ACC112 (cell line): ENCODE results near the gene JMJD1C.

Experiments
- H2AFZ ChIP-seq: fragments of 200-600 bp; sonication (generic); one replicate; pipeline ENCODE4 v1.6.0; 2017; ENCODE audit warnings: antibody characterized with exemption, low read length; ENCODE audit not compliant: unreplicated experiment
- H3K27ac ChIP-seq: fragments of 200-600 bp; sonication (generic); 2 replicates; pipeline ENCODE4 v1.5.1; 2014; ENCODE audit warnings: low read depth, mild to moderate bottlenecking, antibody characterized with exemption, low read length, moderate library complexity
- H3K27me3 ChIP-seq: fragments of 200-600 bp; sonication (generic); 2 replicates; pipeline ENCODE4 v1.6.1; 2014; ENCODE audit warnings: mild to moderate bottlenecking, antibody characterized with exemption, low read length, moderate library complexity, mixed read lengths; ENCODE audit not compliant: insufficient read depth
- H3K36me3 ChIP-seq: fragments of 200-600 bp; sonication (generic); 2 replicates; pipeline ENCODE4 v1.6.1; 2016; ENCODE audit warnings: mild to moderate bottlenecking, antibody characterized with exemption, low read length, moderate library complexity, mixed read lengths; ENCODE audit not compliant: insufficient read depth
- H3K4me1 ChIP-seq: fragments of 200-600 bp; sonication (generic); one replicate; pipeline ENCODE4 v1.6.1; 2016; ENCODE audit warnings: low read length, mixed read lengths; ENCODE audit not compliant: insufficient read depth, unreplicated experiment, control insufficient read depth
- H3K4me3 ChIP-seq: fragments of 200-600 bp; sonication (generic); 2 replicates; pipeline ENCODE4 v1.5.1; 2014; ENCODE audit warnings: mild to moderate bottlenecking, low read depth, low read length
- H3K79me2 ChIP-seq: fragments of 200-600 bp; sonication (generic); one replicate; pipeline ENCODE4 v1.6.0; 2016; ENCODE audit warnings: low read length; ENCODE audit not compliant: control insufficient read depth, unreplicated experiment, insufficient read depth

The JMJD1C gene

GRCh38 chr10:63142136-63142535 lies 323.6 kb downstream of the JMJD1C start:
- H3K27ac ChIP-seq, result no peak overlapping the region

GRCh38 chr10:63140077-63140476 lies 325.7 kb downstream of the JMJD1C start:
- Histone ChIP-seq H3K4me1 (peaks cover 18% of the 10 kb centered on the region), H2AFZ (no peak overlapping the region), H3K36me3 (peaks cover 9% of the 10 kb centered on the region; the same call in 1 of the 2 replicates), H3K4me3 (no peak overlapping the region), H3K79me2 (peaks cover 95% of the 10 kb centered on the region), H3K27me3 (no peaks in the 10 kb centered on the region), H3K27ac (no peak overlapping the region)

More at GRCh38 chr10:63142136-63142535, 323.6 kb downstream of the JMJD1C start:
- no peak overlapping the region for H2AFZ ChIP-seq
- peaks cover 8% of the 10 kb centered on the region for H3K36me3 ChIP-seq
- peaks cover 92% of the 10 kb centered on the region for H3K79me2 ChIP-seq
- no peaks in the 10 kb centered on the region for H3K27me3 ChIP-seq
- no peak overlapping the region for H3K4me3 ChIP-seq
- H3K4me1 ChIP-seq, result peaks cover 21% of the 10 kb centered on the region

- no peak overlapping the region for H3K27ac ChIP-seq
- H3K4me1 ChIP-seq, result peaks cover 24% of the 10 kb centered on the region
- H2AFZ ChIP-seq, result no peak overlapping the region
- no peak overlapping the region for H3K4me3 ChIP-seq
- peaks cover 88% of the 10 kb centered on the region for H3K79me2 ChIP-seq
- H3K36me3 ChIP-seq, result peaks cover 9% of the 10 kb centered on the region; the same call in 1 of the 2 replicates
- no peaks in the 10 kb centered on the region for H3K27me3 ChIP-seq
Observed at GRCh38 chr10:63137306-63137705, 328.5 kb downstream of the JMJD1C start.

DNA sequence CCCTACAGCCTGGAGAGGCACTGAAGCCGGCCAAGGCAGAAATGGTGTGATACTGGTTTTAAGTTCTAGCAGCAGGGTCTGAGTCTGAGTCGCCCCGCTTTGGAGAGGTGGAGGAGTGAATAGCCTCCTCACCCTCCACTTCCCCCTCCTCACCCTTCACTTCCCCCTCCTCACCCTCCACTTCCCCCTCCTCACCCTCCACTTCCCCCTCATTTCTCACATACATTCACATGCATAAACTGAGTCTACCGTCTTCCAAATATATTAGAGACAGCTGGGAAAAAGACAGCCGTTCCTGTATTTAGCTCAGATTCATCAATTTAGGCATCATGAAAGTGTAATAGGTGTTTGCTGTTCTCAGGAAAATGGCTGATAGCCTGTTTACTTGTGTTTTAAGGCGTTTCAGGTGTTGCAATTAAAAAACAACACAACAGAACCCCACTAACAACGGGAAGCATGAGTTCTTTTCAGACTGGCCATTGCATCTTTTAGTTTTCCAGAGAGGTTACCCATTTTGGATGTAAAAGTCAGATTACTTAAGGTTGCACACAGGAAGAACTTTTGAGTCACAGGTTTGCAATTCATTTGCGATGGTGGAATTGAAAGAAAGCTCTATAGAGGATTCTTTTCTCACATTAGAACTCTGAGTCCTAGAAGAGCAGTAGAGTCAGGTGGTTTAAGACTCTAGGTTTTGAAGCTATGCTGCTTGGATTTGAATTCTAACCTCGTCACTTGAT lies 331.8 kb downstream of the JMJD1C start:
- peak overlapping the region; percentile 78 for H3K27ac ChIP-seq
- H3K79me2 ChIP-seq, result peaks cover 55% of the 10 kb centered on the region
- H2AFZ ChIP-seq, result peak overlapping the region; percentile 72

GRCh38 chr10:63133056-63133820 lies 332.5 kb downstream of the JMJD1C start, which contains the start of gene NRBF2:
Gene NRBF2 (plus strand): TSS chr10:63133328. CDS start chr10:63133471, 143 bp downstream.
- Histone ChIP-seq H3K36me3 (peaks cover 6% of the 10 kb centered on the region; the same call in 1 of the 2 replicates), H3K79me2 (peaks cover 49% of the 10 kb centered on the region), H3K4me1 (peaks cover 20% of the 10 kb centered on the region), H2AFZ (peak within 1 kb of the TSS; percentile 84), H3K4me3 (peak within 1 kb of the TSS; percentile 86), H3K27ac (peak within 1 kb of the TSS; percentile 78), H3K27me3 (no peaks in the 10 kb centered on the region)

More for the DNA sequence above, 331.8 kb downstream of the JMJD1C start:
- H3K4me1 ChIP-seq, result peaks cover 20% of the 10 kb centered on the region
- H3K36me3 ChIP-seq, result peaks cover 6% of the 10 kb centered on the region; the same call in 1 of the 2 replicates
- H3K4me3 ChIP-seq, result peak overlapping the region; percentile 86
- H3K27me3 ChIP-seq, result no peaks in the 10 kb centered on the region

GRCh38 chr10:63132651-63133055 lies 333.1 kb downstream of the JMJD1C start:
- Histone ChIP-seq H3K36me3 (peaks cover 6% of the 10 kb centered on the region; the same call in 1 of the 2 replicates), H2AFZ (peak overlapping the region; percentile 84), H3K4me3 (peak overlapping the region; percentile 86), H3K27me3 (no peaks in the 10 kb centered on the region), H3K79me2 (peaks cover 43% of the 10 kb centered on the region), H3K27ac (peak overlapping the region; percentile 15; the same call in 1 of the 2 replicates), H3K4me1 (peaks cover 20% of the 10 kb centered on the region)

GRCh38 chr10:63129888-63130287 lies 335.9 kb downstream of the JMJD1C start:
- Histone ChIP-seq H3K27me3 (no peaks in the 10 kb centered on the region), H3K27ac (no peak overlapping the region), H3K79me2 (peaks cover 16% of the 10 kb centered on the region), H3K4me1 (peaks cover 9% of the 10 kb centered on the region), H3K4me3 (no peak overlapping the region), H3K36me3 (no peaks in the 10 kb centered on the region), H2AFZ (no peak overlapping the region)

GRCh38 chr10:63128443-63128842 lies 337.3 kb downstream of the JMJD1C start:
- H3K36me3 ChIP-seq, result no peaks in the 10 kb centered on the region
- peaks cover 1% of the 10 kb centered on the region for H3K79me2 ChIP-seq
- no peaks in the 10 kb centered on the region for H3K27me3 ChIP-seq
- no peak overlapping the region for H3K4me3 ChIP-seq
- H3K27ac ChIP-seq, result no peak overlapping the region
- peaks cover 3% of the 10 kb centered on the region for H3K4me1 ChIP-seq
- no peak overlapping the region for H2AFZ ChIP-seq

DNA sequence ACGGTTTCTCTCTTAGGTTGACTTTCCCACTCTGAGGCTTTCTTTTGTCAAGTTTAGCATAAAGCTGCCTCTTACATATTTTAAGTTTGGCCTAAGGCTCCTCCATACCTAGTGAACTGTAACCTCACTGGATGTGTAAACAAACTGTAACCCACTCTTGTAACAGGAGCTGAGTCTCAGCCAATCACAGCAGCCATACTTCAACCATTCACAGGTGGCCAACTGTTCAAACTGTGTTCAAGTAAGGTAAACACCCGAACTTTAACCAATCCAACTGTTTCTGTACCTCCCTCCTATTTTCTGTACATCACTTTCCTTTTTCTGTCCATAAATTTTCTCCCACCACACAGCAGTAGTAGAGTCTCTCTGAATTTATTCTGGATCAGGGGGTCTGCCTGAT lies 340.3 kb downstream of the JMJD1C start:
- Histone ChIP-seq H3K4me1 (peaks cover 7% of the 10 kb centered on the region), H3K36me3 (no peaks in the 10 kb centered on the region), H3K79me2 (no peaks in the 10 kb centered on the region), H3K27me3 (no peaks in the 10 kb centered on the region), H2AFZ (no peak overlapping the region), H3K4me3 (no peak overlapping the region), H3K27ac (no peak overlapping the region)

- H3K79me2 ChIP-seq, result no peaks in the 10 kb centered on the region
- no peak overlapping the region for H3K27ac ChIP-seq
- no peaks in the 10 kb centered on the region for H3K36me3 ChIP-seq
- no peak overlapping the region for H2AFZ ChIP-seq
- peaks cover 11% of the 10 kb centered on the region for H3K4me1 ChIP-seq
- H3K4me3 ChIP-seq, result no peak overlapping the region
- H3K27me3 ChIP-seq, result no peaks in the 10 kb centered on the region
Observed at GRCh38 chr10:63123727-63124362, 341.9 kb downstream of the JMJD1C start.
